B cell (primary cell): Measurements from ENCODE around the gene MXRA8.

Experiments
- EZH2 ChIP-seq: IDR thresholded peaks from 2 replicates; pipeline ENCODE4 v1.6.1; 2012; ENCODE audit warnings: borderline replicate concordance, low read depth, mild to moderate bottlenecking, moderate library complexity, low read length; ENCODE audit not compliant: insufficient read depth, poor library complexity, severe bottlenecking
- TF ChIP-seq, protein P1 (sequence below): fragments of 200-600 bp; IDR thresholded peaks from one replicate; pipeline ENCODE4 v1.8.0; 2022; ENCODE audit warnings: antibody characterized with exemption, mild to moderate bottlenecking

DNA sequence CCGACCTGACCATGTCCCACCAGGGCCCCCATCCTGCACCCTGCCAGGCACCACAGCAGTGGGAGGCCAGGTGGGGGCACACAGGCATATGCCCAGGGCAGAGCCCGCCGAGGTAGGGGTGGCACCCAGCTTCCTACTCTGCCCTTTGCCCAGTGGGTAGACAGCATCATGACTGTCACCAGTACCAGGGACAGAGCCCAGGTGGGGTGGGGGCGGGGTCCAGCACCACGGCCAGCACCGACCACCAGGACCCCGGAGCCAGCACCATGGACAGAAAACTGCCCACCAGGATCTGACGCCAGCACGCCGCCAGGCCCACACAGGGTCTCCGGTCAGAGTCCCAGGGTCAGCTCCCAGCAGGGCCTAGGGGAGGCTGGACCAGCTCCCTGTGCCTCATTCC lies 23.5 kb downstream of the MXRA8 start:
- TF ChIP-seq, protein P1, sequence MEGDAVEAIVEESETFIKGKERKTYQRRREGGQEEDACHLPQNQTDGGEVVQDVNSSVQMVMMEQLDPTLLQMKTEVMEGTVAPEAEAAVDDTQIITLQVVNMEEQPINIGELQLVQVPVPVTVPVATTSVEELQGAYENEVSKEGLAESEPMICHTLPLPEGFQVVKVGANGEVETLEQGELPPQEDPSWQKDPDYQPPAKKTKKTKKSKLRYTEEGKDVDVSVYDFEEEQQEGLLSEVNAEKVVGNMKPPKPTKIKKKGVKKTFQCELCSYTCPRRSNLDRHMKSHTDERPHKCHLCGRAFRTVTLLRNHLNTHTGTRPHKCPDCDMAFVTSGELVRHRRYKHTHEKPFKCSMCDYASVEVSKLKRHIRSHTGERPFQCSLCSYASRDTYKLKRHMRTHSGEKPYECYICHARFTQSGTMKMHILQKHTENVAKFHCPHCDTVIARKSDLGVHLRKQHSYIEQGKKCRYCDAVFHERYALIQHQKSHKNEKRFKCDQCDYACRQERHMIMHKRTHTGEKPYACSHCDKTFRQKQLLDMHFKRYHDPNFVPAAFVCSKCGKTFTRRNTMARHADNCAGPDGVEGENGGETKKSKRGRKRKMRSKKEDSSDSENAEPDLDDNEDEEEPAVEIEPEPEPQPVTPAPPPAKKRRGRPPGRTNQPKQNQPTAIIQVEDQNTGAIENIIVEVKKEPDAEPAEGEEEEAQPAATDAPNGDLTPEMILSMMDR: no peak
- no peak for TF ChIP-seq EZH2
